Measurements from ENCODE around the gene PADI4.
"Not testable (repeated sequence)": the region's sequence is repeated elsewhere in the genome, so short reads cannot be mapped to it uniquely, and the experiment has no call there.

Gene PADI4

GRCh38 chr1:17340358-17340757, 32.4 kb downstream of the PADI4 start:
- TF ChIP-seq CTCF (IDR thresholded peaks at IDR 0.05; ENCODE audit: low read depth, low read length) = no peak
- DNase-seq (ENCODE audit: extremely low read depth, low read depth) = no peak

GRCh38 chr1:17342014-17342441, 34.0 kb downstream of the PADI4 start:
- no peak for DNase-seq (ENCODE audit: extremely low read depth, low read depth)
- no peak for TF ChIP-seq CTCF (IDR thresholded peaks at IDR 0.05; ENCODE audit: low read depth, low read length)

- DNase-seq (ENCODE audit: extremely low read depth, low read depth) = not testable (repeated sequence)
Measured at GRCh38 chr1:17345506-17345905, 37.5 kb downstream of the PADI4 start.

- no peak for TF ChIP-seq CTCF (IDR thresholded peaks at IDR 0.05; ENCODE audit: low read depth, low read length)
- no peak for DNase-seq (ENCODE audit: extremely low read depth, low read depth)
Measured at GRCh38 chr1:17346046-17346789, 38.2 kb downstream of the PADI4 start.

GRCh38 chr1:17347769-17348592, 40.0 kb downstream of the PADI4 start:
- no peak for DNase-seq (ENCODE audit: extremely low read depth, low read depth)
- no peak for TF ChIP-seq CTCF (IDR thresholded peaks at IDR 0.05; ENCODE audit: low read depth, low read length)

GRCh38 chr1:17348593-17349234, 40.7 kb downstream of the PADI4 start:
- DNase-seq (ENCODE audit: extremely low read depth, low read depth) = no peak

GRCh38 chr1:17350083-17350482, 42.1 kb downstream of the PADI4 start:
- TF ChIP-seq CTCF (IDR thresholded peaks at IDR 0.05; ENCODE audit: low read depth, low read length) = no peak
- DNase-seq (ENCODE audit: extremely low read depth, low read depth) = no peak

More at GRCh38 chr1:17348593-17349234, 40.7 kb downstream of the PADI4 start:
- TF ChIP-seq CTCF (IDR thresholded peaks at IDR 0.05; ENCODE audit: low read depth, low read length) = no peak
